ENCODE data around the gene ZDHHC14.

- TF ChIP-seq CTCF (conservative IDR thresholded peaks at IDR 0.05; ENCODE audit: low read depth, low read length): no peak
- TF ChIP-seq EZH2 (IDR thresholded peaks at IDR 0.05; ENCODE audit: borderline replicate concordance, low read depth, low read length, poor library complexity, severe bottlenecking): no peak
Observed at GRCh38 chr6:157682856-157683481, 302.0 kb downstream of the ZDHHC14 start.

Data from A673 (cell line).